Keratinocyte (primary cell): ENCODE results near the gene MFAP2. TPM values are rescaled to one million over a fixed set of nuclear protein-coding genes. Genes with fewer than 3 reads are reported as not detected.

Source experiments
- DNase-seq: peaks from one replicate; pipeline ENCODE4 v3.0.0-alpha.2; 2011; ENCODE audit warnings: low read depth, missing footprints, low spot score
- FAIRE-seq: peaks from 2 replicates; lab custom pipeline; 2011; peaks lifted over from hg19 to GRCh38; lab: Jason Lieb, UNC
- H2AFZ ChIP-seq: 2 replicates; pipeline ENCODE4 v1.6.0; 2012; ENCODE audit warnings: low read length, control low read depth, inconsistent platforms; ENCODE audit not compliant: control insufficient read depth
- H3K27ac ChIP-seq: 2 replicates; pipeline ENCODE4 v1.5.1; 2011; ENCODE audit warnings: low read length; ENCODE audit not compliant: control insufficient read depth, insufficient read depth
- H3K27me3 ChIP-seq: 3 replicates; pipeline ENCODE4 v1.6.0; 2011; ENCODE audit warnings: low read length; ENCODE audit not compliant: control insufficient read depth, insufficient read depth; ENCODE audit errors: extremely low read depth
- H3K36me3 ChIP-seq, 2 experiments: 2 replicates in 1 of 2; 3 replicates in 1 of 2; pipeline ENCODE4 v1.5.1; 2011; ENCODE audit warnings: low read length in 2 of 2, mild to moderate bottlenecking in 1 of 2; ENCODE audit not compliant: control insufficient read depth in 2 of 2, insufficient read depth in 2 of 2; ENCODE audit errors: extremely low read depth in 1 of 2
- H3K4me1 ChIP-seq: 3 replicates; pipeline ENCODE4 v1.5.1; 2011; ENCODE audit warnings: low read length; ENCODE audit not compliant: control insufficient read depth, insufficient read depth; ENCODE audit errors: extremely low read depth
- H3K4me2 ChIP-seq: 3 replicates; pipeline ENCODE4 v1.6.0; 2011; ENCODE audit warnings: low read depth, low read length; ENCODE audit not compliant: control insufficient read depth, insufficient read depth; ENCODE audit errors: extremely low read depth
- H3K4me3 ChIP-seq, 3 experiments: fragments of 200-600 bp in 1 of 3; sonication (generic) in 1 of 3; 2 replicates in 2 of 3; 3 replicates in 1 of 3; pipeline ENCODE4 v1.5.1; 2011 to 2016; ENCODE audit warnings: low read length in 3 of 3, mild to moderate bottlenecking in 3 of 3, control low read depth in 2 of 3, inconsistent platforms in 1 of 3, low read depth in 1 of 3, mixed read lengths in 1 of 3, mixed run types in 1 of 3, moderate library complexity in 1 of 3; ENCODE audit not compliant: control insufficient read depth in 2 of 3, insufficient read depth in 2 of 3; ENCODE audit errors: extremely low read depth in 1 of 3
- H3K79me2 ChIP-seq: 2 replicates; pipeline ENCODE4 v1.6.0; 2012; ENCODE audit warnings: low read length; ENCODE audit not compliant: control insufficient read depth, insufficient read depth
- H3K9ac ChIP-seq: 3 replicates; pipeline ENCODE4 v1.6.0; 2011; ENCODE audit warnings: low read length; ENCODE audit not compliant: control insufficient read depth, insufficient read depth; ENCODE audit errors: extremely low read depth
- H3K9me1 ChIP-seq: 3 replicates; pipeline ENCODE4 v1.6.0; 2011; ENCODE audit warnings: low read length; ENCODE audit not compliant: control insufficient read depth, insufficient read depth; ENCODE audit errors: extremely low read depth
- H3K9me3 ChIP-seq: 2 replicates; pipeline ENCODE4 v1.5.1; 2012; ENCODE audit warnings: low read depth, low read length; ENCODE audit not compliant: control insufficient read depth
- H4K20me1 ChIP-seq: 3 replicates; pipeline ENCODE4 v1.6.0; 2011; ENCODE audit warnings: low read length; ENCODE audit not compliant: control insufficient read depth, insufficient read depth; ENCODE audit errors: extremely low read depth
- CTCF ChIP-seq, 3 experiments: IDR thresholded peaks in 1 of 3; conservative IDR thresholded peaks in 1 of 3; optimal IDR thresholded peaks in 1 of 3; 2 replicates in 2 of 3; 3 replicates in 1 of 3; pipeline versions ENCODE3 to v1.5.1; 2011; ENCODE audit warnings: low read length in 3 of 3, mild to moderate bottlenecking in 3 of 3, moderate library complexity in 2 of 3, control low read depth in 1 of 3, inconsistent platforms in 1 of 3; ENCODE audit not compliant: insufficient read depth in 2 of 3; ENCODE audit errors: extremely low read depth in 1 of 3
- EZH2 ChIP-seq: IDR thresholded peaks from one replicate; pipeline ENCODE4 v1.6.1; 2012; ENCODE audit warnings: inconsistent platforms, mild to moderate bottlenecking, low read length, moderate library complexity
- dilution Hi-C: fragments of 300-500 bp; cut with MboI; formaldehyde crosslinking; loops from one replicate; pipeline ENCODE4 v1.7.0; 2020; ENCODE audit warnings: low sequenced_read_pairs; ENCODE audit not compliant: extremely low pct_ligation_motif_present
- polyA plus RNA-seq, 5 experiments: library from polyadenylated mRNA; depleted of rRNA in 3 of 5; stranded (reverse) in 3 of 5; stranded (forward) in 1 of 5; unstranded in 1 of 5; fragments of >200 nt; gene quantifications; 1 replicate in 1 of 5; 2 replicates in 3 of 5; 3 replicates in 1 of 5; pipeline versions ENCODE4 v1.2.1 to v1.2.3, GENCODE V29; 2011 to 2012; ENCODE audit warnings: missing spikeins in 2 of 5, low read depth in 1 of 5, low replicate concordance in 1 of 5

Gene MFAP2
- polyA plus RNA-seq, 1 donor (not counting 4 experiments of a cell fraction or from before 2014, with no cell fraction given): 34.6 TPM

GRCh38 chr1:16969057-16969611 lies 11.3 kb downstream of the MFAP2 start:
- Histone ChIP-seq H3K79me2 (no peaks in the 10 kb centered on the region), H3K4me2 (no peak overlapping the region), H3K4me3 (no peak overlapping the region), H3K9me1 (no peaks in the 10 kb centered on the region), H3K4me1 (peaks cover 4% of the 10 kb centered on the region), H3K36me3 (peaks cover 5% of the 10 kb centered on the region in 2 experiments), H3K27me3 (no peaks in the 10 kb centered on the region), H3K9ac (no peak overlapping the region), H4K20me1 (no peaks in the 10 kb centered on the region), H3K27ac (no peak overlapping the region), H2AFZ (no peak overlapping the region), H3K9me3 (no peaks in the 10 kb centered on the region)
- dilution Hi-C loops: no loop called here
- TF ChIP-seq CTCF (optimal IDR thresholded peaks at IDR 0.05 in 1 of 3, IDR thresholded peaks at IDR 0.05 in 1 of 3, conservative IDR thresholded peaks at IDR 0.05 in 1 of 3; ENCODE audit: extremely low read depth in 1 of 3, insufficient read depth in 2 of 3, low read length in 3 of 3): no peak
- no peak for TF ChIP-seq EZH2
- FAIRE-seq: no peak
- DNase-seq: no peak

GRCh38 chr1:16968372-16968771 lies 12.0 kb downstream of the MFAP2 start:
- peaks cover 3 to 5% of the 10 kb centered on the region in 2 experiments for H3K36me3 ChIP-seq
- no peak for FAIRE-seq
- H3K4me1 ChIP-seq: peaks cover 4% of the 10 kb centered on the region

More at GRCh38 chr1:16968372-16968771, 12.0 kb downstream of the MFAP2 start:
- no peaks in the 10 kb centered on the region for H3K79me2 ChIP-seq
- H2AFZ ChIP-seq: no peak overlapping the region
- no peaks in the 10 kb centered on the region for H3K27me3 ChIP-seq
- no peak overlapping the region for H3K9ac ChIP-seq
- dilution Hi-C loops: no loop called here
- H3K9me3 ChIP-seq: no peaks in the 10 kb centered on the region
- H4K20me1 ChIP-seq: no peaks in the 10 kb centered on the region
- no peaks in the 10 kb centered on the region for H3K9me1 ChIP-seq
- H3K4me2 ChIP-seq: no peak overlapping the region
- DNase-seq: no peak
- no peak for TF ChIP-seq EZH2
- TF ChIP-seq CTCF (optimal IDR thresholded peaks at IDR 0.05 in 1 of 3, IDR thresholded peaks at IDR 0.05 in 1 of 3, conservative IDR thresholded peaks at IDR 0.05 in 1 of 3; ENCODE audit: extremely low read depth in 1 of 3, insufficient read depth in 2 of 3, low read length in 3 of 3): no peak
- no peak overlapping the region for H3K4me3 ChIP-seq
- no peak overlapping the region for H3K27ac ChIP-seq
